HepG2 (cell line): ENCODE data around the gene MYH3. TPM values are rescaled to one million over a fixed set of nuclear protein-coding genes. Genes with fewer than 3 reads are reported as not detected.

Experiments used
- CCDC6 ChIP-seq: sonication (generic); formaldehyde crosslinking; IDR thresholded peaks from 2 replicates; pipeline ENCODE4 v1.8.1; 2022; ENCODE audit warnings: mild to moderate bottlenecking, missing genetic modification reagents, moderate library complexity
- CHCHD3 ChIP-seq: sonication (generic); formaldehyde crosslinking; IDR thresholded peaks from 2 replicates; pipeline ENCODE4 v1.8.0; 2022; ENCODE audit warnings: mild to moderate bottlenecking, missing genetic modification reagents, moderate library complexity
- DR1 ChIP-seq: sonication (generic); formaldehyde crosslinking; IDR thresholded peaks from 2 replicates; pipeline ENCODE4 v1.8.0; 2021; ENCODE audit warnings: mild to moderate bottlenecking, missing genetic modification reagents, inconsistent platforms
- GATAD1 ChIP-seq: IDR thresholded peaks from 2 replicates; pipeline ENCODE4 v1.6.1; 2016; ENCODE audit warnings: missing genetic modification reagents, missing compliant biosample characterization
- MIXL1 ChIP-seq: IDR thresholded peaks from 2 replicates; pipeline ENCODE4 v1.6.1; 2016
- NFE2 ChIP-seq: sonication (generic); formaldehyde crosslinking; IDR thresholded peaks from 2 replicates; pipeline ENCODE4 v1.4.0; 2020; ENCODE audit warnings: missing genetic modification reagents
- SCMH1 ChIP-seq: sonication (generic); formaldehyde crosslinking; IDR thresholded peaks from 2 replicates; pipeline ENCODE4 v1.9.0; 2021; ENCODE audit warnings: missing genetic modification reagents, mild to moderate bottlenecking, borderline replicate concordance
- SIN3B ChIP-seq: fragments of 150-350 bp; IDR thresholded peaks from 2 replicates; pipeline ENCODE4 v1.6.1; 2014; ENCODE audit warnings: low read length
- U2AF2 ChIP-seq: fragments of 200-400 bp; formaldehyde crosslinking; IDR thresholded peaks from 2 replicates; pipeline ENCODE4 v1.6.1; 2017; ENCODE audit warnings: low read depth, mild to moderate bottlenecking, low read length
- ZBTB38 ChIP-seq: sonication (generic); formaldehyde crosslinking; IDR thresholded peaks from 2 replicates; pipeline ENCODE4 v1.5.1; 2020; ENCODE audit warnings: mild to moderate bottlenecking, missing genetic modification reagents
- ZEB1 ChIP-seq: IDR thresholded peaks from 2 replicates; pipeline ENCODE4 v1.6.1; 2012; ENCODE audit warnings: mild to moderate bottlenecking, low read depth, inconsistent platforms; ENCODE audit not compliant: insufficient replicate concordance
- ZNF644 ChIP-seq: IDR thresholded peaks from 2 replicates; pipeline ENCODE4 v1.6.1; 2016; ENCODE audit warnings: low read depth
- ZNF672 ChIP-seq: sonication (generic); formaldehyde crosslinking; IDR thresholded peaks from 2 replicates; pipeline ENCODE4 v1.8.1; 2022; ENCODE audit warnings: missing genetic modification reagents
- polyA plus RNA-seq, 8 experiments: library from polyadenylated mRNA; depleted of rRNA in 3 of 8; stranded (reverse) in 7 of 8; unstranded in 1 of 8; fragments of >200 nt; fragmentation: Illumina TruSeq in 4 of 8; extraction: Trizol in 4 of 8; gene quantifications; 2 replicates each; pipeline versions ENCODE4 v1.2.1 to v1.2.3, GENCODE V29; 2011 to 2016; ENCODE audit warnings: low read depth in 4 of 8, missing spikeins in 1 of 8, mixed read lengths in 1 of 8; ENCODE audit not compliant: insufficient read depth in 1 of 8
- total RNA-seq, 5 experiments: library from RNA; depleted of rRNA; stranded (reverse); fragments of >200 nt; fragmentation: Illumina TruSeq; extraction: Trizol; gene quantifications; 2 replicates each; pipeline ENCODE4 v1.2.3, GENCODE V29; 2016; ENCODE audit warnings: low read depth in 1 of 5
- TF ChIP-seq, protein P1 (sequence below): sonication (generic); formaldehyde crosslinking; IDR thresholded peaks from 2 replicates; pipeline ENCODE4 v1.4.0; 2020; ENCODE audit warnings: low read depth, mild to moderate bottlenecking, missing genetic modification reagents
- TF ChIP-seq, protein P2 (sequence below): sonication (generic); formaldehyde crosslinking; IDR thresholded peaks from 2 replicates; pipeline ENCODE4 v1.5.0; 2020; ENCODE audit warnings: mild to moderate bottlenecking, missing genetic modification reagents, moderate library complexity
- TF ChIP-seq, protein P3 (sequence below): sonication (generic); formaldehyde crosslinking; IDR thresholded peaks from 2 replicates; pipeline ENCODE4 v1.8.0; 2022; ENCODE audit warnings: mild to moderate bottlenecking, missing genetic modification reagents; ENCODE audit not compliant: insufficient replicate concordance
- TF ChIP-seq, protein P4 (sequence below): fragments of 450-650 bp; IDR thresholded peaks from 2 replicates; pipeline ENCODE4 v1.6.1; 2017
- TF ChIP-seq, protein P5 (sequence below): sonication (generic); formaldehyde crosslinking; IDR thresholded peaks from 2 replicates; pipeline ENCODE4 v1.4.0; 2020; ENCODE audit warnings: missing genetic modification reagents

Gene MYH3
- total and polyA plus RNA-seq, 2 of the 13 experiments (the other 11 are each of a cell fraction or from before 2014, with no cell fraction given): 2.5 to 4.5 TPM

DNA sequence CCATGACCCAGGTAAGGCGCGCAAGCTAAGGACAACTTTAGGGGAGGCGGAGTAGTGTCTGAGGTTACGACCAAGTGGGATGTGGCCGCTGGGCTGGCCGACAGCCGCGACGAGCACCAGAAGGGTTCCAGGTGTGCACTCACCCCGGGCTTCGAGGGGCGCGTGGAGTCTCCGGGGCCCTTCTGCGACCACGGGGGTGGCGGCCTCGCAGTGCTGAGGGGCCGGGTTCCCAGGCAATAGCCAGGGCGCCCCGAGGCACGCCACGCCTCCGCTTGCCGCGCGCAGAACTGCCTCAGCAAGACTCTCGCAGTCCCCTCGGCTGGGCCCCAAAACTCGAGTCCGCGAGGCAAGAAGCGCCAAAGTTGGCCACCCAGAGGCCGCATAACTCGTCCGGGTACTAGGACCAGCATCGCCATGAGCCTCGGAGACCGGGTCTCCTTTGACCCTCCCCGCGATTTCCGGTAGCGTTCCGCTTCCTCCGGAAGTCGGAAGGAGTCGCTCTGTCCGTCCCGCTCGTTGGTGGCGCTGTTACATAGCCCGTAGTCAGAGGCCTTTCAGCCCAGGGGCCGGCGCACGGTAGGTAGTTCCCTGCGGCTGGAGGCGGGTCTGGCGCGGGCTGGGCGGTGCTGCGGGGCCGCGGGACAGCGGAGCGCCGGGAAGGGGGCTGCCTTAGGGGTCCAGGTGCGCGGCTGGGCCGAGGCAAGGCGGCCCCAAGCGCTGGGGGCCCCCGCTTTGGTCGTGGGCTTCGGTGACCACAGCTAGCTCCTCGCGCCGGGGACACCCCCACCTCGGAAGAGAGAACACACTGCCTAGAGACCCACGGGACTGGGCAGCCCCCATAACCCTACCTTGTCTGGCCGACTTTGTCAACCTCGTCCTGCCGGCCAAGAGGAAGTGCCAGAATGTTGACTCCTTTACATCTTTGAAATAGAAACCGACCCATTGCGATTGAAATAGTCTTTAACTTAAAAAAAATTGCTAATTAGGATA, 40.3 kb upstream of the MYH3 start, which contains the start of the genes ADPRM and SCO1 (continued):
- TF ChIP-seq, protein P1, sequence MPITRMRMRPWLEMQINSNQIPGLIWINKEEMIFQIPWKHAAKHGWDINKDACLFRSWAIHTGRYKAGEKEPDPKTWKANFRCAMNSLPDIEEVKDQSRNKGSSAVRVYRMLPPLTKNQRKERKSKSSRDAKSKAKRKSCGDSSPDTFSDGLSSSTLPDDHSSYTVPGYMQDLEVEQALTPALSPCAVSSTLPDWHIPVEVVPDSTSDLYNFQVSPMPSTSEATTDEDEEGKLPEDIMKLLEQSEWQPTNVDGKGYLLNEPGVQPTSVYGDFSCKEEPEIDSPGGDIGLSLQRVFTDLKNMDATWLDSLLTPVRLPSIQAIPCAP (CRISPR knock-in tag): no peak
- TF ChIP-seq ZEB1 (no peak), CCDC6 (CRISPR knock-in tag) (no peak), GATAD1 (CRISPR knock-in tag) (peak; percentile 95), ZBTB38 (CRISPR knock-in tag) (peak; percentile 85; the same call in 1 of the 2 replicates), DR1 (CRISPR knock-in tag) (peak; percentile 84; the same call in 1 of the 2 replicates), NFE2 (CRISPR knock-in tag) (no peak), SCMH1 (CRISPR knock-in tag) (no peak), ZNF672 (CRISPR knock-in tag) (no peak), CHCHD3 (CRISPR knock-in tag) (no peak), ZNF644 (CRISPR knock-in tag) (0 out of 2 replicates have a peak, but pooled peaks have one; percentile 22), SIN3B (peak; percentile 35; the same call in 1 of the 2 replicates), U2AF2 (no peak), MIXL1 (CRISPR knock-in tag) (no peak; the same call in 1 of the 2 replicates)
- TF ChIP-seq, protein P2, sequence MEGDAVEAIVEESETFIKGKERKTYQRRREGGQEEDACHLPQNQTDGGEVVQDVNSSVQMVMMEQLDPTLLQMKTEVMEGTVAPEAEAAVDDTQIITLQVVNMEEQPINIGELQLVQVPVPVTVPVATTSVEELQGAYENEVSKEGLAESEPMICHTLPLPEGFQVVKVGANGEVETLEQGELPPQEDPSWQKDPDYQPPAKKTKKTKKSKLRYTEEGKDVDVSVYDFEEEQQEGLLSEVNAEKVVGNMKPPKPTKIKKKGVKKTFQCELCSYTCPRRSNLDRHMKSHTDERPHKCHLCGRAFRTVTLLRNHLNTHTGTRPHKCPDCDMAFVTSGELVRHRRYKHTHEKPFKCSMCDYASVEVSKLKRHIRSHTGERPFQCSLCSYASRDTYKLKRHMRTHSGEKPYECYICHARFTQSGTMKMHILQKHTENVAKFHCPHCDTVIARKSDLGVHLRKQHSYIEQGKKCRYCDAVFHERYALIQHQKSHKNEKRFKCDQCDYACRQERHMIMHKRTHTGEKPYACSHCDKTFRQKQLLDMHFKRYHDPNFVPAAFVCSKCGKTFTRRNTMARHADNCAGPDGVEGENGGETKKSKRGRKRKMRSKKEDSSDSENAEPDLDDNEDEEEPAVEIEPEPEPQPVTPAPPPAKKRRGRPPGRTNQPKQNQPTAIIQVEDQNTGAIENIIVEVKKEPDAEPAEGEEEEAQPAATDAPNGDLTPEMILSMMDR (CRISPR knock-in tag): peak; percentile 79
- TF ChIP-seq, protein P3, sequence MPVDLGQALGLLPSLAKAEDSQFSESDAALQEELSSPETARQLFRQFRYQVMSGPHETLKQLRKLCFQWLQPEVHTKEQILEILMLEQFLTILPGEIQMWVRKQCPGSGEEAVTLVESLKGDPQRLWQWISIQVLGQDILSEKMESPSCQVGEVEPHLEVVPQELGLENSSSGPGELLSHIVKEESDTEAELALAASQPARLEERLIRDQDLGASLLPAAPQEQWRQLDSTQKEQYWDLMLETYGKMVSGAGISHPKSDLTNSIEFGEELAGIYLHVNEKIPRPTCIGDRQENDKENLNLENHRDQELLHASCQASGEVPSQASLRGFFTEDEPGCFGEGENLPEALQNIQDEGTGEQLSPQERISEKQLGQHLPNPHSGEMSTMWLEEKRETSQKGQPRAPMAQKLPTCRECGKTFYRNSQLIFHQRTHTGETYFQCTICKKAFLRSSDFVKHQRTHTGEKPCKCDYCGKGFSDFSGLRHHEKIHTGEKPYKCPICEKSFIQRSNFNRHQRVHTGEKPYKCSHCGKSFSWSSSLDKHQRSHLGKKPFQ (CRISPR knock-in tag): no peak
- TF ChIP-seq, protein P4, sequence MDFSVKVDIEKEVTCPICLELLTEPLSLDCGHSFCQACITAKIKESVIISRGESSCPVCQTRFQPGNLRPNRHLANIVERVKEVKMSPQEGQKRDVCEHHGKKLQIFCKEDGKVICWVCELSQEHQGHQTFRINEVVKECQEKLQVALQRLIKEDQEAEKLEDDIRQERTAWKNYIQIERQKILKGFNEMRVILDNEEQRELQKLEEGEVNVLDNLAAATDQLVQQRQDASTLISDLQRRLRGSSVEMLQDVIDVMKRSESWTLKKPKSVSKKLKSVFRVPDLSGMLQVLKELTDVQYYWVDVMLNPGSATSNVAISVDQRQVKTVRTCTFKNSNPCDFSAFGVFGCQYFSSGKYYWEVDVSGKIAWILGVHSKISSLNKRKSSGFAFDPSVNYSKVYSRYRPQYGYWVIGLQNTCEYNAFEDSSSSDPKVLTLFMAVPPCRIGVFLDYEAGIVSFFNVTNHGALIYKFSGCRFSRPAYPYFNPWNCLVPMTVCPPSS: no peak
- TF ChIP-seq, protein P5, sequence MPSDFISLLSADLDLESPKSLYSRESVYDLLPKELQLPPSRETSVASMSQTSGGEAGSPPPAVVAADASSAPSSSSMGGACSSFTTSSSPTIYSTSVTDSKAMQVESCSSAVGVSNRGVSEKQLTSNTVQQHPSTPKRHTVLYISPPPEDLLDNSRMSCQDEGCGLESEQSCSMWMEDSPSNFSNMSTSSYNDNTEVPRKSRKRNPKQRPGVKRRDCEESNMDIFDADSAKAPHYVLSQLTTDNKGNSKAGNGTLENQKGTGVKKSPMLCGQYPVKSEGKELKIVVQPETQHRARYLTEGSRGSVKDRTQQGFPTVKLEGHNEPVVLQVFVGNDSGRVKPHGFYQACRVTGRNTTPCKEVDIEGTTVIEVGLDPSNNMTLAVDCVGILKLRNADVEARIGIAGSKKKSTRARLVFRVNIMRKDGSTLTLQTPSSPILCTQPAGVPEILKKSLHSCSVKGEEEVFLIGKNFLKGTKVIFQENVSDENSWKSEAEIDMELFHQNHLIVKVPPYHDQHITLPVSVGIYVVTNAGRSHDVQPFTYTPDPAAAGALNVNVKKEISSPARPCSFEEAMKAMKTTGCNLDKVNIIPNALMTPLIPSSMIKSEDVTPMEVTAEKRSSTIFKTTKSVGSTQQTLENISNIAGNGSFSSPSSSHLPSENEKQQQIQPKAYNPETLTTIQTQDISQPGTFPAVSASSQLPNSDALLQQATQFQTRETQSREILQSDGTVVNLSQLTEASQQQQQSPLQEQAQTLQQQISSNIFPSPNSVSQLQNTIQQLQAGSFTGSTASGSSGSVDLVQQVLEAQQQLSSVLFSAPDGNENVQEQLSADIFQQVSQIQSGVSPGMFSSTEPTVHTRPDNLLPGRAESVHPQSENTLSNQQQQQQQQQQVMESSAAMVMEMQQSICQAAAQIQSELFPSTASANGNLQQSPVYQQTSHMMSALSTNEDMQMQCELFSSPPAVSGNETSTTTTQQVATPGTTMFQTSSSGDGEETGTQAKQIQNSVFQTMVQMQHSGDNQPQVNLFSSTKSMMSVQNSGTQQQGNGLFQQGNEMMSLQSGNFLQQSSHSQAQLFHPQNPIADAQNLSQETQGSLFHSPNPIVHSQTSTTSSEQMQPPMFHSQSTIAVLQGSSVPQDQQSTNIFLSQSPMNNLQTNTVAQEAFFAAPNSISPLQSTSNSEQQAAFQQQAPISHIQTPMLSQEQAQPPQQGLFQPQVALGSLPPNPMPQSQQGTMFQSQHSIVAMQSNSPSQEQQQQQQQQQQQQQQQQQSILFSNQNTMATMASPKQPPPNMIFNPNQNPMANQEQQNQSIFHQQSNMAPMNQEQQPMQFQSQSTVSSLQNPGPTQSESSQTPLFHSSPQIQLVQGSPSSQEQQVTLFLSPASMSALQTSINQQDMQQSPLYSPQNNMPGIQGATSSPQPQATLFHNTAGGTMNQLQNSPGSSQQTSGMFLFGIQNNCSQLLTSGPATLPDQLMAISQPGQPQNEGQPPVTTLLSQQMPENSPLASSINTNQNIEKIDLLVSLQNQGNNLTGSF (CRISPR knock-in tag): peak; percentile 36; the same call in 1 of the 2 replicates
